Chondrocyte (in vitro differentiated cells): ENCODE data around the gene PPP1R9B. TPM values are rescaled to one million over a fixed set of nuclear protein-coding genes. Genes with fewer than 3 reads are reported as not detected.

Experiments
- DNase-seq: peaks from one replicate; pipeline ENCODE4 v3.0.0; 2021; ENCODE audit warnings: mixed read lengths, low spot score
- H3K27ac Mint-ChIP-seq: one replicate; pipeline ENCODE4 v1.8.0; 2021; ENCODE audit warnings: mild to moderate bottlenecking, moderate library complexity, mixed read lengths; ENCODE audit not compliant: unreplicated experiment
- H3K27me3 Mint-ChIP-seq: 2 replicates; pipeline ENCODE4 v1.8.0; 2021; ENCODE audit warnings: low read depth, mixed read lengths
- H3K36me3 Mint-ChIP-seq: 2 replicates; pipeline ENCODE4 v1.8.0; 2021; ENCODE audit warnings: low read depth, mixed read lengths
- H3K4me1 Mint-ChIP-seq: 2 replicates; pipeline ENCODE4 v1.8.0; 2021; ENCODE audit warnings: low read depth, mild to moderate bottlenecking, mixed read lengths
- H3K4me3 Mint-ChIP-seq: one replicate; pipeline ENCODE4 v1.8.0; 2021; ENCODE audit warnings: mild to moderate bottlenecking, moderate library complexity, mixed read lengths; ENCODE audit not compliant: unreplicated experiment
- H3K9me3 Mint-ChIP-seq: 2 replicates; pipeline ENCODE4 v1.8.0; 2021; ENCODE audit warnings: low read depth, mixed read lengths
- CTCF ChIP-seq: fragments of 200-600 bp; sonication (generic); IDR thresholded peaks from 2 replicates; pipeline ENCODE4 v1.5.0; 2021; ENCODE audit warnings: antibody characterized with exemption, mild to moderate bottlenecking, moderate library complexity
- total RNA-seq: library from RNA; stranded (reverse); gene quantifications from 3 replicates; pipeline ENCODE4 v1.2.1, GENCODE V29; 2021

Gene PPP1R9B
- total RNA-seq, 1 donor from 2014 or later: 79.3 TPM

- H3K4me1 Mint-ChIP-seq: peaks cover 92% of the 10 kb centered on the region
- H3K9me3 Mint-ChIP-seq: no peaks in the 10 kb centered on the region
- H3K4me3 Mint-ChIP-seq: no peak overlapping the region
- peak; percentile 60 for DNase-seq
- no peak for TF ChIP-seq CTCF
- H3K36me3 Mint-ChIP-seq: peaks cover 23% of the 10 kb centered on the region
- peak overlapping the region; percentile 99 for H3K27ac Mint-ChIP-seq
- H3K27me3 Mint-ChIP-seq: no peaks in the 10 kb centered on the region
These were observed 29.6 kb upstream of the PPP1R9B start for GRCh38 chr17:50180111-50180510.

GRCh38 chr17:50177983-50178834 is 27.7 kb upstream of the PPP1R9B start:
- Mint-ChIP-seq H3K36me3 (peaks cover 9% of the 10 kb centered on the region), H3K9me3 (no peaks in the 10 kb centered on the region), H3K27ac (peak overlapping the region; percentile 99), H3K4me1 (peaks cover 90% of the 10 kb centered on the region), H3K27me3 (no peaks in the 10 kb centered on the region), H3K4me3 (peak overlapping the region; percentile 53)
- peak; percentile 99 for DNase-seq
- TF ChIP-seq CTCF: peak; percentile 76

- no peak for TF ChIP-seq CTCF
- H3K36me3 Mint-ChIP-seq: peaks cover 7% of the 10 kb centered on the region
- H3K4me3 Mint-ChIP-seq: peak overlapping the region; percentile 53
- no peaks in the 10 kb centered on the region for H3K9me3 Mint-ChIP-seq
- no peak for DNase-seq
- peak overlapping the region; percentile 99 for H3K27ac Mint-ChIP-seq
- peaks cover 91% of the 10 kb centered on the region for H3K4me1 Mint-ChIP-seq
- no peaks in the 10 kb centered on the region for H3K27me3 Mint-ChIP-seq
These were observed 27.0 kb upstream of the PPP1R9B start for GRCh38 chr17:50177476-50177875.

- H3K9me3 Mint-ChIP-seq: no peaks in the 10 kb centered on the region
- H3K27me3 Mint-ChIP-seq: no peaks in the 10 kb centered on the region
- peaks cover 88% of the 10 kb centered on the region for H3K4me1 Mint-ChIP-seq
- peaks cover 4% of the 10 kb centered on the region for H3K36me3 Mint-ChIP-seq
- no peak for DNase-seq
- H3K4me3 Mint-ChIP-seq: peak overlapping the region; percentile 20
- peak; percentile 51 for TF ChIP-seq CTCF
- H3K27ac Mint-ChIP-seq: peak overlapping the region; percentile 99
These were observed 26.3 kb upstream of the PPP1R9B start for GRCh38 chr17:50176559-50177357.
